ENCODE results near the gene CYP46A1.
"Not testable (repeated sequence)": the region's sequence is repeated elsewhere in the genome, so short reads cannot be mapped to it uniquely, and the experiment has no call there.

Gene CYP46A1

GRCh38 chr14:99760817-99761216 is 76.7 kb downstream of the CYP46A1 start:
- no peak overlapping the region for H3K27ac ChIP-seq (ENCODE audit: low read depth, low read length, poor library complexity, severe bottlenecking)
- H3K9me3 ChIP-seq (ENCODE audit: low read length), result no peaks in the 10 kb centered on the region
- H3K36me3 ChIP-seq (ENCODE audit: insufficient read depth, low read length), result no peaks in the 10 kb centered on the region
- H2AFZ ChIP-seq (ENCODE audit: low read length), result no peak overlapping the region
- no peak overlapping the region for H3K4me2 ChIP-seq (ENCODE audit: low read length)
- H3K9me2 ChIP-seq (ENCODE audit: low read depth, low read length), result no peaks in the 10 kb centered on the region
- H3F3A ChIP-seq (ENCODE audit: insufficient read depth, low read length), result no peaks in the 10 kb centered on the region
- H3K27me3 ChIP-seq (ENCODE audit: insufficient read depth, low read length), result no peaks in the 10 kb centered on the region
- no peaks in the 10 kb centered on the region for H3K4me1 ChIP-seq (ENCODE audit: insufficient read depth, low read length, severe bottlenecking)
- no peak for TF ChIP-seq CTCF (IDR thresholded peaks at IDR 0.05; ENCODE audit: low read length)
- TF ChIP-seq EZH2 (IDR thresholded peaks at IDR 0.05; ENCODE audit: borderline replicate concordance, low read length), result no peak
- no peaks in the 10 kb centered on the region for H3K79me2 ChIP-seq (ENCODE audit: insufficient read depth, low read length)
- H4K20me1 ChIP-seq (ENCODE audit: insufficient read depth, low read length), result no peaks in the 10 kb centered on the region
- H3K4me3 ChIP-seq (ENCODE audit: low read depth, low read length, poor library complexity, severe bottlenecking), result no peak overlapping the region
- H3K9ac ChIP-seq (ENCODE audit: low read length), result no peak overlapping the region

GRCh38 chr14:99762911-99763310 is 78.8 kb downstream of the CYP46A1 start:
- H3K27ac ChIP-seq (ENCODE audit: low read depth, low read length, poor library complexity, severe bottlenecking); H3K9me3 ChIP-seq (ENCODE audit: low read length); H3K4me1 ChIP-seq (ENCODE audit: insufficient read depth, low read length, severe bottlenecking); H3K36me3 ChIP-seq (ENCODE audit: insufficient read depth, low read length); H3K9ac ChIP-seq (ENCODE audit: low read length); H3F3A ChIP-seq (ENCODE audit: insufficient read depth, low read length); H3K79me2 ChIP-seq (ENCODE audit: insufficient read depth, low read length); H2AFZ ChIP-seq (ENCODE audit: low read length); H3K9me2 ChIP-seq (ENCODE audit: low read depth, low read length); H4K20me1 ChIP-seq (ENCODE audit: insufficient read depth, low read length); H3K4me3 ChIP-seq (ENCODE audit: low read depth, low read length, poor library complexity, severe bottlenecking); H3K27me3 ChIP-seq (ENCODE audit: insufficient read depth, low read length); H3K4me2 ChIP-seq (ENCODE audit: low read length): not testable (repeated sequence)

DNA sequence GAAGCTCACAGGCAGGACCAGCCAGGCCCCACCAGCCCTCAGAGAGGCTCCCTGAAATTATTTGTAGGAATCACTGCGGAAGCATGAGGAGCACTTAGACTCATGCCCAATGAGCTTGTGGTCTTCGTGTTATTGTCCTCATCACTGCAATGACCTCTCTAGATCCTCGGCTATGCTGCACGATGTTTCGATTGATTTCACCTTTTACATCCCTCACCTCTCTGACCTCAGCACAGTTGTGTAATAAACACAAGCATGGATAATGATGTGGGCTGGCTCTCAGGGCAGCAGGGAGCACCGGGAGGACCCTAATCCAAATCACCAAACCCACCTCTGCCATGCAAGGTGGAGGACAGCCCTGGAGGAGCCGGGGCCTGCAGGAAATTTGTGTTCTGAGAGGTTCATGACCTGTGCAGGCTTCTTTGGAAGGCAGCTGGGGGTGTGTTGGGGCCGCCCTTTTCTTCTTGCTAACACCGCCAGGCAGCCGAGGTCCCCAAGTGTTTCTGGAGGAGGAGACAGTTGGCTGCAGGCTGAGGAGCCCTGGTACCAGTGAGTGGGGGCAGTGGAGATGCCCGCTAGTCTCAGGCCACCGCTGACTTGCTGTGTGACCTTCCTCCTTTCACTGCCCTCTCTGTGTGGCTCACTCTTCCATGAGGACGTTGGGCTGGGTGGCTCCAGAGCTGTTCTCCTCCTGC is 79.6 kb downstream of the CYP46A1 start:
- no peaks in the 10 kb centered on the region for H3K4me1 ChIP-seq (ENCODE audit: insufficient read depth, low read length, severe bottlenecking)

GRCh38 chr14:99764222-99764706 is 80.2 kb downstream of the CYP46A1 start:
- H3K4me2 ChIP-seq (ENCODE audit: low read length), result no peak overlapping the region

More for the DNA sequence above, 79.6 kb downstream of the CYP46A1 start:
- Histone ChIP-seq H3K9me3 (ENCODE audit: low read length) (no peaks in the 10 kb centered on the region), H4K20me1 (ENCODE audit: insufficient read depth, low read length) (no peaks in the 10 kb centered on the region), H3K27me3 (ENCODE audit: insufficient read depth, low read length) (peaks cover 4% of the 10 kb centered on the region; the same call in 1 of the 2 replicates), H3F3A (ENCODE audit: insufficient read depth, low read length) (no peaks in the 10 kb centered on the region), H3K9ac (ENCODE audit: low read length) (no peak overlapping the region), H3K4me3 (ENCODE audit: low read depth, low read length, poor library complexity, severe bottlenecking) (no peak overlapping the region), H3K36me3 (ENCODE audit: insufficient read depth, low read length) (no peaks in the 10 kb centered on the region), H3K79me2 (ENCODE audit: insufficient read depth, low read length) (no peaks in the 10 kb centered on the region), H3K9me2 (ENCODE audit: low read depth, low read length) (no peaks in the 10 kb centered on the region), H3K27ac (ENCODE audit: low read depth, low read length, poor library complexity, severe bottlenecking) (no peak overlapping the region), H2AFZ (ENCODE audit: low read length) (no peak overlapping the region), H3K4me2 (ENCODE audit: low read length) (no peak overlapping the region)
- no peak for TF ChIP-seq EZH2 (IDR thresholded peaks at IDR 0.05; ENCODE audit: borderline replicate concordance, low read length)

More at GRCh38 chr14:99764222-99764706, 80.2 kb downstream of the CYP46A1 start:
- no peak for TF ChIP-seq CTCF (IDR thresholded peaks at IDR 0.05; ENCODE audit: low read length)
- TF ChIP-seq EZH2 (IDR thresholded peaks at IDR 0.05; ENCODE audit: borderline replicate concordance, low read length), result no peak
- Histone ChIP-seq H3K4me3 (ENCODE audit: low read depth, low read length, poor library complexity, severe bottlenecking) (no peak overlapping the region), H3K27ac (ENCODE audit: low read depth, low read length, poor library complexity, severe bottlenecking) (no peak overlapping the region), H3K9me2 (ENCODE audit: low read depth, low read length) (no peaks in the 10 kb centered on the region), H2AFZ (ENCODE audit: low read length) (no peak overlapping the region), H3F3A (ENCODE audit: insufficient read depth, low read length) (no peaks in the 10 kb centered on the region), H3K9ac (ENCODE audit: low read length) (no peak overlapping the region), H3K27me3 (ENCODE audit: insufficient read depth, low read length) (peaks cover 4% of the 10 kb centered on the region), H3K79me2 (ENCODE audit: insufficient read depth, low read length) (no peaks in the 10 kb centered on the region), H3K36me3 (ENCODE audit: insufficient read depth, low read length) (no peaks in the 10 kb centered on the region), H3K9me3 (ENCODE audit: low read length) (no peaks in the 10 kb centered on the region), H3K4me1 (ENCODE audit: insufficient read depth, low read length, severe bottlenecking) (no peaks in the 10 kb centered on the region), H4K20me1 (ENCODE audit: insufficient read depth, low read length) (no peaks in the 10 kb centered on the region)
